T47D (cell line): ENCODE measurements around the gene FZD7.
A peak's percentile ranks its signal among the peaks of the same experiment; 100 is the strongest.

Experiments used
- DNase-seq, 2 experiments: peaks; one replicate each; pipeline versions ENCODE4 v3.0.0 to v3.0.0-alpha.2; 2011 to 2012; ENCODE audit warnings: low read depth in 1 of 2, low spot score in 1 of 2
- JUND ChIP-seq: IDR thresholded peaks from 2 replicates; pipeline ENCODE4 v1.6.1; 2012; ENCODE audit warnings: low read depth
- in situ Hi-C: cut with HindIII; loops from 2 replicates; pipeline ENCODE4 v1.10.0; 2016; ENCODE audit warnings: low sequenced_read_pairs, low pct_unique_long_range_greater_than_20kb

The FZD7 gene

DNA sequence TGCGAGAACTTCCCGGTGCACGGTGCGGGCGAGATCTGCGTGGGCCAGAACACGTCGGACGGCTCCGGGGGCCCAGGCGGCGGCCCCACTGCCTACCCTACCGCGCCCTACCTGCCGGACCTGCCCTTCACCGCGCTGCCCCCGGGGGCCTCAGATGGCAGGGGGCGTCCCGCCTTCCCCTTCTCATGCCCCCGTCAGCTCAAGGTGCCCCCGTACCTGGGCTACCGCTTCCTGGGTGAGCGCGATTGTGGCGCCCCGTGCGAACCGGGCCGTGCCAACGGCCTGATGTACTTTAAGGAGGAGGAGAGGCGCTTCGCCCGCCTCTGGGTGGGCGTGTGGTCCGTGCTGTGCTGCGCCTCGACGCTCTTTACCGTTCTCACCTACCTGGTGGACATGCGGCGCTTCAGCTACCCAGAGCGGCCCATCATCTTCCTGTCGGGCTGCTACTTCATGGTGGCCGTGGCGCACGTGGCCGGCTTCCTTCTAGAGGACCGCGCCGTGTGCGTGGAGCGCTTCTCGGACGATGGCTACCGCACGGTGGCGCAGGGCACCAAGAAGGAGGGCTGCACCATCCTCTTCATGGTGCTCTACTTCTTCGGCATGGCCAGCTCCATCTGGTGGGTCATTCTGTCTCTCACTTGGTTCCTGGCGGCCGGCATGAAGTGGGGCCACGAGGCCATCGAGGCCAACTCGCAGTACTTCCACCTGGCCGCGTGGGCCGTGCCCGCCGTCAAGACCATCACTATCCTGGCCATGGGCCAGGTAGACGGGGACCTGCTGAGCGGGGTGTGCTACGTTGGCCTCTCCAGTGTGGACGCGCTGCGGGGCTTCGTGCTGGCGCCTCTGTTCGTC is 1.7 kb downstream of the FZD7 start:
- TF ChIP-seq JUND, result no peak
- in situ Hi-C loops, result no loop called here
- no peak for DNase-seq

DNA sequence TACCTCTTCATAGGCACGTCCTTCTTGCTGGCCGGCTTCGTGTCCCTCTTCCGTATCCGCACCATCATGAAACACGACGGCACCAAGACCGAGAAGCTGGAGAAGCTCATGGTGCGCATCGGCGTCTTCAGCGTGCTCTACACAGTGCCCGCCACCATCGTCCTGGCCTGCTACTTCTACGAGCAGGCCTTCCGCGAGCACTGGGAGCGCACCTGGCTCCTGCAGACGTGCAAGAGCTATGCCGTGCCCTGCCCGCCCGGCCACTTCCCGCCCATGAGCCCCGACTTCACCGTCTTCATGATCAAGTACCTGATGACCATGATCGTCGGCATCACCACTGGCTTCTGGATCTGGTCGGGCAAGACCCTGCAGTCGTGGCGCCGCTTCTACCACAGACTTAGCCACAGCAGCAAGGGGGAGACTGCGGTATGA is 2.3 kb downstream of the FZD7 start:
- no peak for TF ChIP-seq JUND
- in situ Hi-C loops, result no loop called here
- DNase-seq, result no peak

DNA sequence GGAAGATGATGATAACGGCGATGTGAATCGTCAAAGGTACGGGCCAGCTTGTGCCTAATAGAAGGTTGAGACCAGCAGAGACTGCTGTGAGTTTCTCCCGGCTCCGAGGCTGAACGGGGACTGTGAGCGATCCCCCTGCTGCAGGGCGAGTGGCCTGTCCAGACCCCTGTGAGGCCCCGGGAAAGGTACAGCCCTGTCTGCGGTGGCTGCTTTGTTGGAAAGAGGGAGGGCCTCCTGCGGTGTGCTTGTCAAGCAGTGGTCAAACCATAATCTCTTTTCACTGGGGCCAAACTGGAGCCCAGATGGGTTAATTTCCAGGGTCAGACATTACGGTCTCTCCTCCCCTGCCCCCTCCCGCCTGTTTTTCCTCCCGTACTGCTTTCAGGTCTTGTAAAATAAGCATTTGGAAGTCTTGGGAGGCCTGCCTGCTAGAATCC is 3.0 kb downstream of the FZD7 start:
- no peak for DNase-seq
- TF ChIP-seq JUND, result no peak
- in situ Hi-C loops, result no loop called here

DNA sequence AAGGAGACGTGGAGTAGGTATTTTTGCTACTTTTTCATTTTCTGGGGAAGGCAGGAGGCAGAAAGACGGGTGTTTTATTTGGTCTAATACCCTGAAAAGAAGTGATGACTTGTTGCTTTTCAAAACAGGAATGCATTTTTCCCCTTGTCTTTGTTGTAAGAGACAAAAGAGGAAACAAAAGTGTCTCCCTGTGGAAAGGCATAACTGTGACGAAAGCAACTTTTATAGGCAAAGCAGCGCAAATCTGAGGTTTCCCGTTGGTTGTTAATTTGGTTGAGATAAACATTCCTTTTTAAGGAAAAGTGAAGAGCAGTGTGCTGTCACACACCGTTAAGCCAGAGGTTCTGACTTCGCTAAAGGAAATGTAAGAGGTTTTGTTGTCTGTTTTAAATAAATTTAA is 3.4 kb downstream of the FZD7 start:
- TF ChIP-seq JUND, result no peak
- no peak for DNase-seq
- in situ Hi-C loops, result no loop called here

DNA sequence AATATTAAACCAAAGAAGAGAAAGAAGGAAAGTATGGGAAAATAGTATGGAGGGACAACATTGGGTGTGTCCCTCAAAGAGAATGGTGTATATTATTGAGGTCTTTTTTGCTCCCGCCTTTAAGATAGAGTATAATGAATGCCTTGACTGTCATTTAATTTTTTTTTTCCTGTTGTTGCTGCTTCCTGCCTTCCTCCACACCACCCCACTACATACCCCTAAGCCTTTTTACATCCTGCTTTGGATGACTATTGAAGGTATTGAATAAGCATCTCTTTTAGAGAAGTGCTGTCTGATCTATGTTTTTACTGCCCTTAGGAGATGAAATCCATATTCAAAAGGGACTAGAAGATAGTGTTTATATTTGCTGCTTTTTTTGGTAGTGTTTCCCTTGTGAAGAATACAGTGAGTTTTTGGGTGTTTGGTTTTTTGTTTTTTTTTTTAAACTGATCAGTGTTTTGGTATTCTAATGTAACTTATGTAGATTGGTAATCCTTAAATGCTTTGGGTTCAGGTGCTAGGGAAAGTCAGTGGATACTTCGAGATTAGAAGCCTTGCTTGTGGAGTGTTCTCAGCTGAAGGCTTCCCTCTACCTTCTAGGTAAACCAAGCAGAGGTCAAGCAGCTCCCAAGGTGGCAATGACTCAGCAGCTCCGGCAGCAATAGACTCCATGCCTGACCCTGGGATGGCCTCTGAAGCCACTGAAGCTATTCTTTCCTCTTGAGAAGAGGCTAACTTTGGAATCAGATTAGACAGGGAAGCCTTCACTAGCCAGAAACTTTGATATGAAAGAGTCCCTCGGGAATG is 5.0 kb downstream of the FZD7 start:
- no peak for TF ChIP-seq JUND
- peak in 1 of 2 experiments; percentile 60 for DNase-seq
- in situ Hi-C loops, result no loop called here

GRCh38 chr2:202039278-202040078 is 5.8 kb downstream of the FZD7 start:
- no peak for DNase-seq
- no peak for TF ChIP-seq JUND
- in situ Hi-C loops, result no loop called here

DNA sequence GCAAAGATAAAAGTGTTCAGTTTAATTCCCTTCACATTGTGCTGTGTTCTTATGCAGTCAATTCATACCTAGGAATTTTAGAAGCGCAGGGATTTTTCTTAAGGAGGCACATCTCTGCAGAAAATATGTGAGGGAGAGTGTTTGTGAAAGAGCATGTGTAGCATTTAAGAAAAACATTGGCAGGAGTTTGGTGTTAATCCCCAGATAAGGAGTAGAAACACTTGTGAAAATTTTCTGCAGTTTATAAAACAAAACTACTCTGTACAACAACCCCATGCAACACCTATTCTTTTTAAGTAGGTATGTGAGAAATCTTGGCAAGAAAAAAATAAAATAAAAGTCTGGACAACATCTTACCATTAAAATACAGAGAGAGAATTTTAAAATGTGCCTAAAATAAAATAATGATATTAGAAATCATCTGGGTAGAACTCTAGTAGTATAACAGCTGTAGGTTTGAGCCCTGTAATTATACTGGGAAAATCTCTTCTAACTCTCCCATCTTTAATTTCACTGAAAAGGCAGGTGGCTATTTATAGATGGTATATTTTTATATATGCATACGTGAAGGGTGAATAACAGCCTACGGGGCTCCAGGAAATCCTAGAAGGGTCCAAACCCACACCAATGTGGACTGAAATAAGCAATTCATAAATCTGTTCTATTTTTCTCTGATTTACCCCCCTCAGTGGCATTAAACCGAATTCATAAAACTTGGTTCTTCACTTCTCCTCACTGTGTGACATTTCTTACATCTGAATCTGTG is 6.6 kb downstream of the FZD7 start:
- in situ Hi-C loops, result no loop called here
- TF ChIP-seq JUND, result no peak
- DNase-seq, result no peak

DNA sequence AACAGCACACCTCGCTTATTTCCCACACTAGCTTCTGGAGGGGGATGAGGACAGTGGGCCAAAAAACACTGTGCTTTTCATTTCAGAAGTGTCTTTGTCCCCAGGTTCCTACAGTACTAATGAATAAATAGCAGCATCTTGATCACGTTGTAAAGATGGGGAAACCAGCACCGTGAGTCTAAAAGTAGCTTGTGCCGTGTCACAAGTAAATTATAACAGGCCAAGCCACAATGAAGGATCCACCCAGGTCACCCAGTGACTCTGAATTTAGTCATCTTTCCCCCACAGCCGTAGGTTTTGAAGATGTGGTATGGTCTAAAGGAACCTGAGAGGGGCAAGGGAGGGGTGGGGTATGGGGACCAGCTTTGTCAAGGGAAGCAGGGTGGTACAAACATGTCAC is 8.8 kb downstream of the FZD7 start:
- DNase-seq, result no peak
- in situ Hi-C loops, result no loop called here
- no peak for TF ChIP-seq JUND

DNA sequence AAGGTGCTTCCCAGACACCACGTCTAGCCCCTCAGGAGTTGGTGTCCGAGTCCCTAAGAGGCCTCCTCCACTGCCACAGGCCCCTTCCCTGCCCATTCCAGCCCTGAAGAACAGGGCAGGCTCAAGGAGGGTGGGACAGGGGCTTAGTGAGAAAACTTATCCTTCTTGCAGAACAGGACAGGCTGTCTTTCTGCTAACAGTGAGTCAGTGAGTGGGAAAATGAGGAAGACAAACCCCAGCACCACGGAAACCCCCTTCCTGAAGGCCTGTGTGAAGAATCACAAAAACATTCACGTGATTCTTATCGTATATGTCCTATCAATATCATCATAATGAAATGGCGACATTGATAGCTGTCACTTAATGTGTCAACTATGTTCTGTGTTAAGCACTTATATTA is 9.8 kb downstream of the FZD7 start:
- in situ Hi-C loops, result no loop called here
- no peak for DNase-seq
- TF ChIP-seq JUND, result no peak

DNA sequence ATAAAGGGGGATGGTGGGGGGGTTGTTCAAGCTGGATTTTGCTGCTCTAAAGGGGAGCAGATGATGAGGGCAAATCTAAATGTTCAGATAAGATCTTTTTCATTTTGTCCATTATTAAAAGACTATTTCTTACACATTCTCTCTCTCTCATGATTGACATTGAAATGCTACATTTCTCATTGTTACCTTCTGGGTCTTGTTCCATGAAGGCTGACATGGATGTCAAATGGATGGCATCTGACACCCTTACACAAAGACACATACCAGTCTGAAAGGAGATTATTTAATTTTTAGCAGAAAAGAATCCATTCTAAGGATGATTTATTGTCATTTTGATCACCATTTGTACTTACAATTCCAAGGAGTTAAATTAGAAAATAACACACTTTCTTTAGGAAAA is 11.1 kb downstream of the FZD7 start:
- TF ChIP-seq JUND, result no peak
- DNase-seq, result no peak
- in situ Hi-C loops, result no loop called here

GRCh38 chr2:202046572-202046971 is 12.9 kb downstream of the FZD7 start:
- TF ChIP-seq JUND, result no peak
- in situ Hi-C loops, result no loop called here
- DNase-seq, result no peak

DNA sequence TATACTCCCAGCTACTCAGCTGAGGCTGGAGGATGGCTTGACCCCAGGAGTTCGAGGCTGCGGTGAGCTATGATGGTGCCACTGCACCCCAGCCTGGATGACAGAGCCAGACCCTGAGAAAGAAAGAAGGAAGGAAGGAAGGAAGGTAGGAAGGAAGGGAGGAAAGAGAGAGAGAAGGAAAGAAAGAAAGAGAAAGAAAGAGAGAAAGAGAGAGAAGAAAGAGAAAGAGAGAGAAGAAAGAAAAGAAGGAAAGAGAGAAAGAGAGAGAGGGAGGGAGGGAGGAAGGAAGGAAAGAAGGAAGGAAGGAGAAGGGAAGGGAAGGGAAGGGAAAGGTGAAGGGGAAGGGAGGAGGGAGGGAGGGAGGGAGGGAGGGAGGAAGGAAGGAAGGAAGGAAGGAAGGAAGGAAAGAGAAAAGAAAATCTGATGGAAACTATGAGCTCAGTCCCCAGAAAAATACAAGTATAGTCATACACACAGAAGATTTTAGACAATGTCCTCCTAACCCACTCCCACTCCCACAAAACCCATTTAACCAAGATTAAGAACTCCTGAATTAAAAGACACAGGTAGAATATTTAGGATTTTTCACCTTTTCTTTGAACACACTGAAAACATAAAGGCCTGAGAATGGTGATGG is 15.6 kb downstream of the FZD7 start:
- no peak for DNase-seq
- no peak for TF ChIP-seq JUND
- in situ Hi-C loops, result no loop called here
